GM19463 (cell line): ENCODE data around the gene TIAM2.
"Not testable (repeated sequence)": the region's sequence is repeated elsewhere in the genome, so short reads cannot be mapped to it uniquely, and the experiment has no call there.

ENCODE experiments used
- ATAC-seq: cut with Tn5 transposase; IDR thresholded peaks from one replicate; pipeline ENCODE4 v1.9.1; 2021; ENCODE audit warnings: mild to moderate bottlenecking, moderate library complexity; ENCODE audit not compliant: unreplicated experiment

TIAM2 gene

DNA sequence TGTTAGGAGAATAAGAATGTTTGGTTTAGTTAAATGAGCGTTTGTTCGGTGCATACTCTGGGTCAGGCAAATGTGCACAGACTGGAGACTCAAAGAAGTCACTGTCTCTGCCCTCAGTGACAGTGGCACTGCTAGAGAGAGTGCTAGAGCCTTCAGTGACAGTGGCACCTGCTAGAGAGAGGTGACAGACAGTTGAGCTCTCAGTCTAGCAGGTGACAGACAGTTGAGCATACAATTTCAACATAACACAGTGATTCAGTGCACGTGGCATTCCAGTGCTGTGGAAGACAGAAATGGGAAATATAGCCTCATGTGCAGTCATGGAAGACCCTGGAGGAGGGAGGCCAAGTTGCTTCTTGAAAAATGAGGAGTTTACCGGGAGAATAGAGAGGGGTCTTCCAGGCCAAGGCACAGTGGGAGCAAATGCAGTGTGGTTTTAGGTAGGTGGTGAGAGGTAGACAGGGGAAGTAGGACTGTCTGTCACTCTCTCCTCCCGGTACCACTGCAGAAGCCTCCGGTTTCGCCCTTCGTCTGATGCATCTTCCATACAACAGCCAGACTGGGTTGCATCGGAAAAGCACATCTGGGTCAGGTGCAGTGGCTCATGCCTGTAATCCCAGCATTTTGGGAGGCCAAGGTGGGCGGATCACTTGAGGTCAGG lies 160.8 kb downstream of the TIAM2 start:
- ATAC-seq = no peak

DNA sequence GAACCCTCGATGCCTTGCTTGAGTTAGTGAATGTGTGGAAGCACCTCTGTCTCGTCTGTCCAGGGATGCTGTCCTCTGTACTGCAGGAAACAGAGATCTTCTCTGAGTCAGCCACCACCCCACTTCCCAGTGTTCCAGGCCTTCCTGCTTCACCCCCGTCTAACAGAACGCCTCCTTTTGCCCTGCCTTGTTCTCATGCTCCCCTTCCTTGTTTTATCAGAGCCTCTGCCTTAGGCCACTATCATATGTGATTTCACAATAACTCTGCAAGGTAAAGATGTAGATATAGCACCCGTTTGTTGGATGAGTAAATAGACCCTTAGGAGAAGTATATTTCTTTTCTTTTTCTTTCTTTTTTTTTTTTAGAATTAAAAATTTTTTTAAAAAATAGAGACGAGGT lies 162.0 kb downstream of the TIAM2 start:
- ATAC-seq = no peak

GRCh38 chr6:155158030-155158843 lies 163.1 kb downstream of the TIAM2 start:
- no peak for ATAC-seq

DNA sequence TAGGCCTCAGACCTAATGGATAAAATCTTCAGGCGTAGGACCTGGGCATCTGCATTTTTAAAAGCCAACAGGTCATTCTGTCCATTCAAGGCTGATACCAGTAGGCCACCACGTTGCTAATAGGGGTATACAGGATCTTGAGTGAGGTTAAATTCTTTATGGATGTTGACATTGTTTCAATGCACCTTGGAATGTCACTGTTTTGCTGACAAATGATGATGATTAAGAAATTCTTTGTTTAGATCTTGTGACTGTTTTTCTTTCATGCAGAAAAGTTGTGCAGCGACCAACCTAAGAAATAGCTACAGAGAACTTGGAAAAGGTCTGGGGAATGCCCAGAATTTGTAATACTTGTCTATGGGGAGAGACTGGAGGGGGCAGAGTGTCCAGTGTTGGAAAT lies 167.6 kb downstream of the TIAM2 start:
- ATAC-seq = no peak

DNA sequence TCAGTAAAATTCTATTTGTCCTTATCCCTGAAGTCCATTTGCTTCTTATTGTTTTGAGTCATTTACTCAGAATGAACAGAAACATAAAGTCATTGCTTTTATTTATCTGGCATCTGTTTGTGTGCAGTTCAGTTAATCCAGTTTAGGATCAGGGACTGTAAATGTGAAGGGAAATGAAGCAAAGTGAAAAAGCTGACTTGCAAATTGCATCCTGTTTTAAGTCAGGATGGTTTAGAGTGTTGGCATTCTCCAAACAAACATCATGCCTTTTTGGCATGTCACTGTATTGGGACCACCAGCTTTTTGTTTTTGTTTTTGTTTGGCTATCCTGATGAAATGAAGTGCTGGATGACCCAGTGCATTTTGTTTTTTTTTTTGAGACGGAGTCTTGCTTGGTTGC lies 168.5 kb downstream of the TIAM2 start:
- ATAC-seq = no peak

GRCh38 chr6:155165029-155165710 lies 170.1 kb downstream of the TIAM2 start:
- ATAC-seq = no peak

GRCh38 chr6:155170519-155170918 lies 175.4 kb downstream of the TIAM2 start:
- no peak for ATAC-seq

DNA sequence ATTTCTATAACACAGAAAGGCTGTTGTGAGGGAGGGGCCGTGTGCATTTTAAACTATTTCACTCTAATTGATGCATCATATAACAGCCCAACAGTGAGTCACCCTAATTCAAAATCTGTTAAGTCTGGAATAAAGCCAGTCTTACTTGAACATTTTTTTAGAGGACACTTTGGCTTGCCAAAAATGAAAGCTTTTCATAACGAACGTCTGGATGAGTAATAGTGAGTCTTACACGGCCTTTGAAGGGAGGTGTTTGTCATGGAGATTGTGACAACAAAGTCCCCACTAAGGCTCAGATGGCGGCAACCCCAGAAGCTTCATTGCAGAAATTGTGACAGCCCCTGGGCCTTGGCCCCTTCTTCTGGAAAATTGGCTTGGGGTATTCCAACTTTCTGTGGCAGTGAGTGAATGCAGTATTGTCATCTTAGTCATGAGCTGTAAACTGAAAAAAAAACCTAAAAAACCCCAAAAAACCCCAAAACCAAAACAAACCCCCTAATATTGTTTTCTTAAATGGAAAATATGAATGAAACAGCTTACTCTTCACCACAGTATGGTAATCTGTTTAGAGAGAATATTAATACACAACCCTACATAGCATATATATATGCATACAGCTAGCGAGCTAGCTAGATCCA lies 176.1 kb downstream of the TIAM2 start:
- ATAC-seq = peak; percentile 78

DNA sequence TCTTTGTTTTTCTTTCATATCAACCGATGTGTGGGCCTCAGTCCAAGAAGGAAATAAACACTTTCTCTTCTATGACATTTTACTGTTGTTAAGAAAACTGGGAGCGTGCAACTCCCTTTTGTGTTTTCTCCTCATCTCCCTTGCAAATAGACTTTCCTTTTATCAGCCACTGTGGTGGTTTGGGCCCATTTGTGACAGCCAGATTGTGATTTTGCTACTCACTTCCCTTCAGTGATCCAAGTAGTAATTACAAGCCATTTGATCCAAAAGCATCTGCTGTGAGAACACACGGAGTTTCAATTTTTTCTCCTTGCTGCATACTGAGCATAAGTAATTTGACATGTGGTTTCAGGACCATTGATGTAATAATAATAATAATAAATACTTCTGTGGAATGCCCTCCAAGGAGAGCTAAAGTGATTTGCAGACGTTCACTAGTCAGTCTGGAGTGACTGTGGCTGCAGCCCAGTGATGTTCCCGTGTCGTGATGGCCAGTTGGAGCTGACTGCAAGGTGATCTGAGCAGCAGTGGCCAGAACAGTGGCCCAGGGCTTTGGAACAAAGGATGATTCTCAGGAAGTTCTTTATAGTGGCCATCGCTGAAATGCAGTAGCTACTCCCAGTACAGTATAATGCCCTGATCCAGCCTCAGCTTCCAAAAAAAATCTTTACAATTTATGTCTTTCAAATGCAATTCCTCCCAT lies 176.8 kb downstream of the TIAM2 start:
- peak; percentile 7 for ATAC-seq

GRCh38 chr6:155173488-155173887 lies 178.4 kb downstream of the TIAM2 start:
- no peak for ATAC-seq

- ATAC-seq = peak; percentile 46
Measured at GRCh38 chr6:155174576-155175211, 179.6 kb downstream of the TIAM2 start.

- no peak for ATAC-seq
Measured at GRCh38 chr6:155177363-155177961, 182.3 kb downstream of the TIAM2 start.

DNA sequence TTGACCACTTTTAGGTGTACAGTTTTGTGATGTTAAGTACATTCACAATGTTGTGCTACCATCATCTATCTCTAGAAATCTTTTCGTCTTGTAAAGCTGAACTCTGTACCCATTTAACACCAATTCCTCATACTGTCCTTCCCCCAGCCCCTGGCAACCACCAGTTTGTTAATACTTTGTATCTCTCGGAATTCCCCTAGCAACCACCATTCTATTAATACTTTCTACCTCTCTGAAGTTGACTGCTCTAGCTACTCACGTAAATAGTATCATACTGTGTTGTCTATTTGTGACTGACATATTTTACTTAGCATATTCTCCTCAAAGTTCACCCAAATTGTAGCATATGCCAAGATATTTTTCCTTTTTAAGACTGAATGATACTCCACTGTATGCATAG lies 186.4 kb downstream of the TIAM2 start:
- peak; percentile 61 for ATAC-seq

DNA sequence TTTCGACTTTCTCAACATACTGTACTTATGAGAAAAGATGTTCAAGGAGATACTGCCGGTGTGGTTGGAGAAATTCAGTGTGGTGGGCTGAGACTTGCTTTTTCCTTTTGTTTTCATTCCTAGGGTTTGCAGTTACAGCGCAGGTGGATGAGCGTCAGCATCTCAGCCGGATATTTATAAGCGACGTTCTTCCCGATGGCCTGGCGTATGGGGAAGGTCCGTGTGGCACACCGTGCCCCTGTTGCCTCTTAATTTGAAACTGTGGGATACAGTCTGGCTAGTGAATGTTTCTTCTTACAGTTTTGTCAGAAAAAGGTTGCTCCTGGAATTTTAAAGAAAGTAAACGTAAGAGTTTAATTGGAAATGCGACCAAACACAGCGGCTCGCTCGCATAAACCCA lies 187.0 kb downstream of the TIAM2 start:
- no peak for ATAC-seq

DNA sequence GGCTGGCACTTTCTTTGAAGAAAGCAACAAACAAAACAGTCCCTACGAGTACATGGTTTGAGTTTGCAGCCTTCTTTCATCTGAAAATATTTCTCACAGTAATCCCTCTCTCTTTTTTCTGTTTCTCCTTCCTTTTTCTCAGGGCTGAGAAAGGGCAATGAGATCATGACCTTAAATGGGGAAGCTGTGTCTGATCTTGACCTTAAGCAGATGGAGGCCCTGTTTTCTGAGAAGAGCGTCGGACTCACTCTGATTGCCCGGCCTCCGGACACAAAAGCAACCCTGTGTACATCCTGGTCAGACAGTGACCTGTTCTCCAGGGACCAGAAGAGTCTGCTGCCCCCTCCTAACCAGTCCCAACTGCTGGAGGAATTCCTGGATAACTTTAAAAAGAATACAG lies 188.0 kb downstream of the TIAM2 start:
- peak; percentile 32 for ATAC-seq

DNA sequence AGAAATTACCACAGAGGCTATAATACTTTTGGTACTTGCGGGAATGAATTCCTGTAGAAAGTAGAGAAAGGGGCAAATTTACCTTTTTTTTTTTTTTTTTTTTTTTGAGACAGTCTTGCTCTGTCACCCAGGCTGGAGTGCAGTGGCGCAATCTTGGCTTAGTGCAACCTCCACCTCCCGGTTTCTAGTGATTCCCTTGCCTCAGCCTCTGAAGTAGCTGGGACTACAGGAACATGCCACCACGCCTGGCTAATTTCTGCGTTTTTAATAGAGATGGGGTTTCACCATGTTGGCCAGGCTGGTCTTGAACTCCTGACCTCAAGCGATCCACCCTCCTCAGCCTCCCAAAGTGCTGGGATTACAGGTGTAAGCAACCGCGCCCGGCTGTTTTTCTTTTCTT lies 189.9 kb downstream of the TIAM2 start:
- not testable (repeated sequence) for ATAC-seq

- no peak for ATAC-seq
Measured at GRCh38 chr6:155185544-155185943, 190.4 kb downstream of the TIAM2 start.

GRCh38 chr6:155186052-155186658 lies 191.0 kb downstream of the TIAM2 start:
- ATAC-seq = peak; percentile 29

GRCh38 chr6:155187106-155187505 lies 192.0 kb downstream of the TIAM2 start:
- ATAC-seq = no peak
